ENCODE results near the gene GFOD2. TPM values are rescaled to one million over a fixed set of nuclear protein-coding genes. Genes with fewer than 3 reads are reported as not detected.

GFOD2 gene
- total and polyA plus RNA-seq, 2 of the 13 experiments (the other 11 are each of a cell fraction or from before 2014, with no cell fraction given) = 11.1 to 17.2 TPM

DNA sequence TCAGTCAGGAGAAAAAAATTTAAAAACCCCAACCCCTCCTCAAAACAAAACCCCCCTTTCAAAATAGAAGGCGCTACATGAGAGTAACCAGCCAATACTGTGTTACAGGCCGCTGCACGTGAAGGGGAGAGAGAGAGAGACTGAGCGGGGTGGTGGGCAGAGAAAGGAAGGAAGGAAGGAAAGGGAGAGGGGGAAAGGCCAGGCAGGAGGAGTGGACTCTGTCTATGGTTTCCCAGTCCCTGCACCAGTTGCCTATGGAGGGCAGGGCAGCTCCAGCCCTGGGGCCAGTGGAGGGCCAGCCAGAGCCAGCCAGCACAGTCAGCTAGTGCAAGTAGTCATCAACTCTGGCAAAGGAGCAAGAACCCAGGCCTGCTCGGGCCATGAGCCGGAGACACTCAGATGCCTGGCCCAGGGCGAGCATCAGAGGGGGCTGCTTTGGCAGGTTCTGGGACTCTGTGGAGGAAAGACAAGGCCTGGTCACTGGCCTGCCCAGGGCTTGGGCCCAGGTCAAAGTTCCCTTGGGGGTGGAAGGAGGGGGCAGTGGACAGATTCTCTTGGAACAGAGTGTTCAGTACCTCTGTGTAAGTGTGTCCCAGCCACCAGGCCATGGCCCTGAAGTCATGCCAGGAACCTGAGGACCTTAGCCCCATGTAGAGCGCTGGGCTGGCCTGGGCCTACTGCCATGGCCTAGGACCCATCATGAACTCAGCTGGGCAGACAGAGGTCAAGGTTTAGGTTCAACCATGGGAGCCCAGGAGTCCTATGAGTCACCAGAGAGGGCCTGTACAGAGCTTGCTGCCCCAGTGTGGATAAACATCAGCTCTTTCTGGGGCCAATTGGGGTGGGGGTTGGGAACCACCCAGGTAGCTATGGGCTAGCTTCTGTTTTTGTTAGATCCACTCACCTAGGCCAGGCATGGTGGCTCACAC lies 7.3 kb upstream of the GFOD2 start (continued):
- TF ChIP-seq ZNF160 (CRISPR knock-in tag; IDR thresholded peaks at IDR 0.05) = no peak
- no peak for TF ChIP-seq ZNF468 (CRISPR knock-in tag; IDR thresholded peaks at IDR 0.05)
- TF ChIP-seq, protein P1, sequence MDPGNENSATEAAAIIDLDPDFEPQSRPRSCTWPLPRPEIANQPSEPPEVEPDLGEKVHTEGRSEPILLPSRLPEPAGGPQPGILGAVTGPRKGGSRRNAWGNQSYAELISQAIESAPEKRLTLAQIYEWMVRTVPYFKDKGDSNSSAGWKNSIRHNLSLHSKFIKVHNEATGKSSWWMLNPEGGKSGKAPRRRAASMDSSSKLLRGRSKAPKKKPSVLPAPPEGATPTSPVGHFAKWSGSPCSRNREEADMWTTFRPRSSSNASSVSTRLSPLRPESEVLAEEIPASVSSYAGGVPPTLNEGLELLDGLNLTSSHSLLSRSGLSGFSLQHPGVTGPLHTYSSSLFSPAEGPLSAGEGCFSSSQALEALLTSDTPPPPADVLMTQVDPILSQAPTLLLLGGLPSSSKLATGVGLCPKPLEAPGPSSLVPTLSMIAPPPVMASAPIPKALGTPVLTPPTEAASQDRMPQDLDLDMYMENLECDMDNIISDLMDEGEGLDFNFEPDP (CRISPR knock-in tag; conservative IDR thresholded peaks at IDR 0.05) = 0 out of 2 replicates have a peak, but pooled peaks have one; percentile 1
- no peak for TF ChIP-seq SRSF1 (optimal IDR thresholded peaks at IDR 0.05; ENCODE audit: low read depth, low read length)
- TF ChIP-seq TAF15 (IDR thresholded peaks at IDR 0.05; ENCODE audit: low read depth, low read length, poor library complexity, severe bottlenecking) = no peak
- no peak for TF ChIP-seq MTF1 (CRISPR knock-in tag; IDR thresholded peaks at IDR 0.05)
- no peak for TF ChIP-seq ZNF775 (CRISPR knock-in tag; IDR thresholded peaks at IDR 0.05; ENCODE audit: borderline replicate concordance)
- TF ChIP-seq, protein P2, sequence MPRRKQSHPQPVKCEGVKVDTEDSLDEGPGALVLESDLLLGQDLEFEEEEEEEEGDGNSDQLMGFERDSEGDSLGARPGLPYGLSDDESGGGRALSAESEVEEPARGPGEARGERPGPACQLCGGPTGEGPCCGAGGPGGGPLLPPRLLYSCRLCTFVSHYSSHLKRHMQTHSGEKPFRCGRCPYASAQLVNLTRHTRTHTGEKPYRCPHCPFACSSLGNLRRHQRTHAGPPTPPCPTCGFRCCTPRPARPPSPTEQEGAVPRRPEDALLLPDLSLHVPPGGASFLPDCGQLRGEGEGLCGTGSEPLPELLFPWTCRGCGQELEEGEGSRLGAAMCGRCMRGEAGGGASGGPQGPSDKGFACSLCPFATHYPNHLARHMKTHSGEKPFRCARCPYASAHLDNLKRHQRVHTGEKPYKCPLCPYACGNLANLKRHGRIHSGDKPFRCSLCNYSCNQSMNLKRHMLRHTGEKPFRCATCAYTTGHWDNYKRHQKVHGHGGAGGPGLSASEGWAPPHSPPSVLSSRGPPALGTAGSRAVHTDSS (CRISPR knock-in tag; conservative IDR thresholded peaks at IDR 0.05) = no peak
- peak; percentile 95 for TF ChIP-seq RARA (CRISPR knock-in tag; IDR thresholded peaks at IDR 0.05)
- TF ChIP-seq GLI4 (CRISPR knock-in tag; IDR thresholded peaks at IDR 0.05; ENCODE audit: borderline replicate concordance) = 0 out of 2 replicates have a peak, but pooled peaks have one; percentile 35
- no peak for TF ChIP-seq NFE2L2 (IDR thresholded peaks at IDR 0.05; ENCODE audit: low read length)
- TF ChIP-seq STAG1 (CRISPR knock-in tag; IDR thresholded peaks at IDR 0.05) = no peak
- TF ChIP-seq, protein P3, sequence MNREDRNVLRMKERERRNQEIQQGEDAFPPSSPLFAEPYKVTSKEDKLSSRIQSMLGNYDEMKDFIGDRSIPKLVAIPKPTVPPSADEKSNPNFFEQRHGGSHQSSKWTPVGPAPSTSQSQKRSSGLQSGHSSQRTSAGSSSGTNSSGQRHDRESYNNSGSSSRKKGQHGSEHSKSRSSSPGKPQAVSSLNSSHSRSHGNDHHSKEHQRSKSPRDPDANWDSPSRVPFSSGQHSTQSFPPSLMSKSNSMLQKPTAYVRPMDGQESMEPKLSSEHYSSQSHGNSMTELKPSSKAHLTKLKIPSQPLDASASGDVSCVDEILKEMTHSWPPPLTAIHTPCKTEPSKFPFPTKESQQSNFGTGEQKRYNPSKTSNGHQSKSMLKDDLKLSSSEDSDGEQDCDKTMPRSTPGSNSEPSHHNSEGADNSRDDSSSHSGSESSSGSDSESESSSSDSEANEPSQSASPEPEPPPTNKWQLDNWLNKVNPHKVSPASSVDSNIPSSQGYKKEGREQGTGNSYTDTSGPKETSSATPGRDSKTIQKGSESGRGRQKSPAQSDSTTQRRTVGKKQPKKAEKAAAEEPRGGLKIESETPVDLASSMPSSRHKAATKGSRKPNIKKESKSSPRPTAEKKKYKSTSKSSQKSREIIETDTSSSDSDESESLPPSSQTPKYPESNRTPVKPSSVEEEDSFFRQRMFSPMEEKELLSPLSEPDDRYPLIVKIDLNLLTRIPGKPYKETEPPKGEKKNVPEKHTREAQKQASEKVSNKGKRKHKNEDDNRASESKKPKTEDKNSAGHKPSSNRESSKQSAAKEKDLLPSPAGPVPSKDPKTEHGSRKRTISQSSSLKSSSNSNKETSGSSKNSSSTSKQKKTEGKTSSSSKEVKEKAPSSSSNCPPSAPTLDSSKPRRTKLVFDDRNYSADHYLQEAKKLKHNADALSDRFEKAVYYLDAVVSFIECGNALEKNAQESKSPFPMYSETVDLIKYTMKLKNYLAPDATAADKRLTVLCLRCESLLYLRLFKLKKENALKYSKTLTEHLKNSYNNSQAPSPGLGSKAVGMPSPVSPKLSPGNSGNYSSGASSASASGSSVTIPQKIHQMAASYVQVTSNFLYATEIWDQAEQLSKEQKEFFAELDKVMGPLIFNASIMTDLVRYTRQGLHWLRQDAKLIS (CRISPR knock-in tag; IDR thresholded peaks at IDR 0.05) = no peak
- no peak for TF ChIP-seq ZNF589 (CRISPR knock-in tag; conservative IDR thresholded peaks at IDR 0.05)
- TF ChIP-seq, protein P4, sequence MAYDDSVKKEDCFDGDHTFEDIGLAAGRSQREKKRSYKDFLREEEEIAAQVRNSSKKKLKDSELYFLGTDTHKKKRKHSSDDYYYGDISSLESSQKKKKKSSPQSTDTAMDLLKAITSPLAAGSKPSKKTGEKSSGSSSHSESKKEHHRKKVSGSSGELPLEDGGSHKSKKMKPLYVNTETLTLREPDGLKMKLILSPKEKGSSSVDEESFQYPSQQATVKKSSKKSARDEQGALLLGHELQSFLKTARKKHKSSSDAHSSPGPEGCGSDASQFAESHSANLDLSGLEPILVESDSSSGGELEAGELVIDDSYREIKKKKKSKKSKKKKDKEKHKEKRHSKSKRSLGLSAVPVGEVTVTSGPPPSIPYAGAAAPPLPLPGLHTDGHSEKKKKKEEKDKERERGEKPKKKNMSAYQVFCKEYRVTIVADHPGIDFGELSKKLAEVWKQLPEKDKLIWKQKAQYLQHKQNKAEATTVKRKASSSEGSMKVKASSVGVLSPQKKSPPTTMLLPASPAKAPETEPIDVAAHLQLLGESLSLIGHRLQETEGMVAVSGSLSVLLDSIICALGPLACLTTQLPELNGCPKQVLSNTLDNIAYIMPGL (CRISPR knock-in tag; IDR thresholded peaks at IDR 0.05; ENCODE audit: borderline replicate concordance in 1 of 2, low read depth in 1 of 2) = no peak; a peak in 1 of 4 replicates
- no peak for TF ChIP-seq REL (CRISPR knock-in tag; conservative IDR thresholded peaks at IDR 0.05)
